NCI-H2171 treated with DMSO at 0.1 percent for 48 hours (cell line): Measurements from ENCODE around the gene GJB6.
A peak's percentile ranks its signal among the peaks of the same experiment; 100 is the strongest.

ENCODE experiments used
- DNase-seq: peaks from one replicate; lab custom pipeline; 2025; lab: John Stamatoyannopoulos, UW

The GJB6 gene

DNA sequence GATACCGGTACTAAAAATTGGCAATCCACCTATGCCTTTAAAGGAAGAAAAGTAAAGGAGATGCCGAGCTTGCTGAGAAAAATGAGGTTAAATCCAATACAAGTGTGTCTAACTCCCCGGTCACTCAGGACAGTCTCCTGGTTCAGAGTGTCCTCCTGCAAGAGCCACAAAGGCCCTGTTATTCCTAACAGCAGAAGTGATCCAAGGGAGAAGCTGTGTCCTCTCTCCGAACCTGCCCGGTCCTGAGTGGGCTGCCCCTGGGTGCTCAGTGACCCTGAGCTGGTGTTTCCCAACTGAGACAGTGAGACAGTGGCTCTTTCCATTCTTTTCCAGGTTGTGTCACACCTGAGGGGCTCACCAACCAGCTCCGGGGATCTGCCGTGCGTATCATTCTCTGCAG, 4.8 kb downstream of the GJB6 start:
- DNase-seq = no peak

DNA sequence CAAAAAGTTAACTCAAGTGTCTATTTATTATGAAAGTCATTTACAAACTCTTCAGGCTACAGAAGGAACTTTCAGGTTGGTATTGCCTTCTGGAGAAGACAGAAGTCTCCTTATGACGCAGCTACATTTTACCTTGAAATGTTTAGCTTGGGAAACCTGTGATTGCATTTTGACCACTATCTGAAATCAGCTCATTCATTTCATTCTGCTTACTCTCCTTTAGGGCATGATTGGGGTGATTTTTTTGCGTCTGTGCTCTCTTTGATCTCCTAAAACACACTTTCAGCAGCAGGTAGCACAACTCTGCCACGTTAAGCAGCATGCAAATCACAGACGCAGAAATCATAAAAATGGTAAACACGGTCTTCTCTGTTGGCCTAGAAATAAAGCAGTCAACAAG, 9.6 kb downstream of the GJB6 start:
- DNase-seq = no peak

DNA sequence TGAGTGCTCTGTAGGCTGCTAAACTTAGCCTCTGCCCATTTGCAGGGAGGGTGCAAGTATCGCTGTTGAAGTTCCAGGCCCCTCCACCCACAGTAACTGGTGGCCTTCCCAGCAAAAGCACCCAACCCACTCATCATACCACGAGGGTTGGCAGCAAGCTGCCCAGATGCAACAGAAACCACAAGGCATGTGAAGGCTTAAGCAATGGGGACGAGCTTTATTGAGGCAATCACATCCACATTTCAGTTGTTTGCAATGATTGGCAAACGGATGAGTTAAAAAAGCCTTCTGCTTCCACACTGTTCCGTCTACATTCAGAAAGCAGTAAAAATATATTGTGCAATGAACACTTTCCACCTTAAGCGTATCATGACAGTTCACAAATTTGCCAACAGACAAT, 10.3 kb downstream of the GJB6 start:
- no peak for DNase-seq

DNA sequence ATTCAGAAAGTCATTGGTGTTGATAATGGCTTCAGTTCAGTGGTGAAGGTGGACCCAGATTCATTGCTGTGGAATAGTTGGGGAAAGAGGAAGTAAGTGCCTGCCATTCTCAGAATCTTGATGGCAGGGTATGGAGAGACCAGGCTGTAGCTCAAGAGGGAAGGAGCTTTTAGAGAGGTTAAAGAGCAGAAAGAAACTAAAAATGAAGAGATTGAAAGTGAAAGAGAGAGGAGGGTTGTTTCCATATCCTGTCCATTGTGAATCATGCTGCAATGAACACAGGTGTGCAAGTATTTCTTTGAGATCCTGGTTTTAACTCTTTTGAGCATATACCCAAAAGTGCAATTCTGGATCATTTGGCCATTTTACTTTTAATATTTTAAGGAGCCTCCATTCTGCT, 12.5 kb downstream of the GJB6 start:
- DNase-seq = no peak

DNA sequence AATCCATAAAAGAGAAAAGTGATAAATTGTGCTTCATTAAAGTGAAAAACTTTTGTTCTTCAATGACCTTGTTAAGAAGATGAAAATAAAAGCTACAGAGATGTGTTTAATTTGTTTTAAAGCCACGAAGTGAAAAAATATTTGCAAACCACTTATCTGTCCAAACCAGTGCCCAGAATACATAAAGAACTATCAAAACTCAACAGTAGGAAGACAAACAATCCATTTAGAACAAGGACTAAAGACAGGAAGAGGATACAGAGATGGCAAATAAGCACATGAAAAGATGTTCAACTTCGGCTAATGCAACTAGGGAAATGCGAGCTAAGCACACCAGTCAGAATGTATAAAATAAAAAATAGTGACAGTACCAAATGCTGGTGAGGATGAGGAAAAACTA, 15.0 kb downstream of the GJB6 start:
- DNase-seq = no peak

DNA sequence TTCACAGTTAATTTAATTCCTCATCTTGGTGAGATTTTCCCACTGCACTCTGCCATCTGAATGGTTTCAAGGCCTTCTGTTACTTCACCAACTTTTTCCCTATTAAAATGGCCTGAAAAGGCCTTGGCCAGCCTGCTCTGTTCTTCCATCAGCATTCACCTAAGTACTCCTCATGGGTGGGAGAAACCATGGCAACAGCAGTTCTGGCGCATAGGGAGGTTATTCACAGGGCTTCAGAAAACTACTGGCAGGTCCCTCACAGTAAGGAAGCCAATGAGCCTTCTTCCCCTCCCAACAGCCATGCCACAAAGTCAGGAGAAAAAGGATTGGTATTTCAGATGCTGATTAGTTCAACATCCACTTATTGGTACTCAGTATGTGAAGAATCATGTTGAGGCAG, 22.2 kb downstream of the GJB6 start:
- no peak for DNase-seq

DNA sequence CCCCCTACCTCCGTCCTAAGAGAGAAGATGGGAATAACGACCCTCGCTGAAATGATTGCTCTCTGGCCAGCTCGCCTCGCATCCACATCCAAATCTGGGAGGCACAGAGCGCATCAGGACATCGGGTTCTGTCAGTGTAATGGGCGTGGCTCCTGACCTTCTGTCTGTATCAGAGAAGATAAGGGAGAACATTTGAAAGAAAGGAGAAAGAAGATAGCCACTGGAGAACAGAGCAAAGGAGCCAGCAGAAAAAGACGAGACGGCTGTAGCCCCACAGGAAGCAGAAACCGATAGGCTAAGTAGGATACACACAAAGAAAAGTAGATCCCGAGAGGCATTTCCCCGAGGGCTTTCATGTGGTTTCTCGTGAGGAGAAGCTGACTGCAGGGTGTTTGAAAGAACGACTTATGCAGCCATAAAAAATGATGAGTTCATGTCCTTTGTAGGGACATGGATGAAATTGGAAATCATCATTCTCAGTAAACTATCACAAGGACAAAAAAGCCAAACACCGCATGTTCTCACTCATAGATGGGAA, 25.4 kb downstream of the GJB6 start:
- no peak for DNase-seq

DNA sequence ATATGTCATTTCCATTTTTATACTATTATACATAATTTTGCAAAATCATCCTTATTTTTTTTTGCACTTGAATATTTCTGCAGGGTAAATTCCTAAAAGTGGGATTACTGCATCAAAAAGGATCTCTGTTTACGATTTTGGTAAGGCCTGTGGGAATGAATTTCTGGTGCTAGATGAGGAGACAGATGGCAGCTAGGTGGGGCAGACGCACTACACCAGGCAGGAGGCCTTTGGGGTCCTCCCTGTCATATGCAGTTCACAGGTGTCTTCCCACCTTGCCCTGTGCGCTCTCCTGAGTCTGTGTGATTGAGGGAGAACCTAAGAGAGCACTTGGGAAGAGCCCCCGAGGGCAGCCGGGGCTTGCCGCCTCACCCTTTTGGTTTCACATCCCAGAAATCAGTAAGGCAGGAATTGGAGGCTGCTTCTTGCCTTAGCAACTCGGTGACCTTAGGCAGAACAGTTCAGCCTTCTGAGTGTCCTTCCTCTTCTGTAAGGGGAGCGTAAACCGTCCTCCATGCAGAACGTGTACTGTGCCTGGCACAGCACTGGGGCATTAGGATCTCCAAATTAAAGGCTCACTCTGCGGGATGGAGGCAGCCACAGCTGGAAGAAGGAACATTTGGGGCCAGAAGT, 25.9 kb downstream of the GJB6 start:
- peak; percentile 2 for DNase-seq

DNA sequence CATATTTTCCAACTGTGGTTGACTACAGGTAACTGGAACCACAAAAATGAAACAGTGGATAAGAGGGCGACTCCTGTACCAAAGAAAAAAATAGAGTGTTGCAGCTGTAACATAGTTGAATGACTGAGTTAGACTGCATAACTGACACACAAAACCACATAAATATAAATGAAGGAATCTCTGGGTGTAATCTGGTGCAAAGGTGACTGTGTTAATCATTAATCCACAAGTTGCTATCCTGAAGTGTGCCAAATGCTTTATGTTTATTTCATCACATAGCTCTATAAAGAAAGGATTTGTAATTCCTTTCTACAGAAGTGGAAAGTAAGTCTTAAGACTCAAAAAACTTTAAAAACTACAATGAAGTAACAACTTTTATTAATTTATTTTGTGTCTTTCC, 33.3 kb downstream of the GJB6 start:
- DNase-seq = no peak

DNA sequence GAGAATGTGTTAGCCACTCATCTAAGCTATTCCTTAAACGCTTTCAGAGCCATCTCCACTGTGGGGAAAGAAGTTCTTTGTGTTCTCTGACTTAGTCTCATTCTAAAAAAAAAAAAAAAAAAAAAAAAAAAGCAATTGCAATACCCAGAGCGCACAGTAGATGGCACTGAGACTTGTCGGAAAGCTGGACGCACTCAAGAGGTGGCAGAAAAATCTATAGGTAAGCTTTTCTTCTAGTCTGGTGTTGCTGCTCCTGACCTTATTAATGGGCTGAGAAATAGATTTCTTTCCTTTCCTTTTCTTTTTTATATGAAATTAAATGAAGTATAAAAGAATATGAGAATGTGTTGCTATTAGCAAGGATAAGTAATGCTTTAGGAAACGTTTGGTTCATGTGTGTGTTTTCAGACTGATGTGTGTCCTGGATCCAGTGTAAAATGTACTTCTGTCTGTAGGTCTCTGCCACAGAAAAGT, 34.7 kb downstream of the GJB6 start:
- peak; percentile 25 for DNase-seq

DNA sequence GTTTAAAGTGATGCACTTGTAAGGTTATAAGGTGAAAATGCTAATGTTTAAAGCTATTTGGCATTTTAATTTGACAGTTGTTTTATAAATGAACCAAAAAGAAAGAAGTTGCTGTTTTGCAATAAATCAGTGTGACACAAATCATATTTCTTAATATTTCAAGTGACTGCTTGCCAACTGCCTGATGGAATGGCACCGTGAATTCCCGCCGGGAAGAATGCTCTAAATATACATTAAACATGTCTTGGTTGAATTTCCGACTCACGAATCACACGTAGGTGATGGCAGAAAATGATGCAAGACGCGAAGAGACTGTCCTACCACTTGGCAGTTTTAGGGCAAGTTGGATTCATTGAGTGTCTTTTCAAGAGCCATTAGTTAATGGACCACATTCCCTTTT, 36.3 kb downstream of the GJB6 start:
- DNase-seq = no peak

DNA sequence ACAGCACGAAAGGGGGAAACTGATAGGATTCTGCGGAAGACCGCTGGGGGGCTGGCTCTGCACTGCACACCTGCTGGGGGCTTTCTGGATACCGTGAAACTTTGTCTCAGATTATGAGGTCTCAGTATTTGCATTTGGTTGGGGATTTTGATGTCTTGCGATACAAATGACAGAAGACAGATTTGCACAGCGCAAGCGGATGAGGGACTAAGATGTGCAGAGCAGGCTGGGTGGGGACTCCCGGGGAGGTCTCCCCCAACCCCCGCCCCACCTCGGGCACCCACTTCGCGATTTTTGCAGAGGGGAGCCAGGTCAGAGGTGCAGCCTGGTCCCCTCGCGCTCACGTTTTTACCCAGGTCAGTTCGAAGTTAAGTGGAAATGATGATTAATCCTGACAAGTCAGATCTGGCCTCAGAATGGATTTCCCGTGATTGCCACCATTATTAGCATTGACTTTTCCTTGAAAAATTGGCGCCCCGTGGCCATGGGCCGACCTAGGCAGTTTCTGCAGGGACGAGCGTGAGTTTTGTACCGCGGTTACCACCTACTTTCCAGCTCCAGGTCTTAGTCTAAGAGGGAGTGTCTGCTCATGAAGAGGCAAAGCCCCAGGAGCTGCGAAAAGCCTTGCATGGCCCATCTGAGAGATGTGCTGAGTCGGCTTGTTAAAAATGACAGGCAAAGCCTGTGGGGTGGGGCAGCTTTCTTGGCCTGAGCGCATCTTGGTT, 38.0 kb downstream of the GJB6 start:
- DNase-seq = no peak

DNA sequence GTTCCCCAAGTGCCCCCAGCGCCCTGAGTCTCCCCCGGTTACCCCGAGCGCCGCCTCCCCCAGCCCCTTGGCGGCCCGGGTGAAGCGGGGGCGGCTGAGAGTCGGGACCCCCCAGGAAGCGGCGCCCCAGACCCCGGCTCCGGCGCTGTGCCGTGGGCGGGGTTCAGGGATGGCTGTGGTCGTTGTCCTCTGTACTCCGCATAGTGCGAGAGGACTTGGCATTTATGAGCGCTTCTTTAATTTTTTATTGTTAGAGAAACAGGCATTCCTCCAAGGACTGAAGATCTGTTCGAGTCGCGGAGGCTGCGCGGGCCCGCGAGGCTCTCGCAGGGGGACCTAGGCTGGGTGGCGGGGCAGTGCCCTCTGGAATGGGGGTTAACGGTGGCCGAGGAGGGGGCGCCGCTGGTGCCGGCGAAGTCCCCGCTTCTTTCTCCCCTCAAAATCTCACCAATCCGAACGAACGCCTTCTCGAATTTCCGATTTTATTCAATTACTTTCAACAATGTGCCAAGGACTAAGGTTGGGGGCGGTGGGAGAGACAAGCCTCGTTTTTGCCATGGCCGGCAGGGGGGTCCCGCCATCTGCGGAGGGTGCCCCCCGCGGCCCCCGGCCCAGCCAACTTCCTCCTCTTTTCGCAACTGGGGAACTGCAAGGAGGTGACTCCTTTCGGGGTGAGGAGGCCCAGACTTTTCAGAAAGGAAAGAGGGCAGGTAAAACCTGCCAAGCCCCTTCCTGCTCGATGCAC, 38.8 kb downstream of the GJB6 start:
- no peak for DNase-seq

DNA sequence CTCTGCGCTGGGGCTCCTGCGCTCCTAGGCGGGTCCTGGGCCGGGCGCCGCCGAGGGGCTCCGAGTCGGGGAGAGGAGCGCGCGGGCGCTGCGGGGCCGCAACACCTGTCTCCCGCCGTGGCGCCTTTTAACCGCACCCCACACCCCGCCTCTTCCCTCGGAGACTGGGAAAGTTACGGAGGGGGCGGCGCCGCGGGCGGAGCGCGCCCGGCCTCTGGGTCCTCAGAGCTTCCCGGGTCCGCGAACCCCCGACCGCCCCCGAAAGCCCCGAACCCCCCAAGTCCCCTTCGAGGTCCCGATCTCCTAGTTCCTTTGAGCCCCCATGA, 39.3 kb downstream of the GJB6 start, which contains the start of gene GJB2:
Gene GJB2 (minus strand): TSS at position 103 of the 326 bp plus-strand sequence. CDS start 3,357 bp downstream, outside the sequence.
- DNase-seq = no peak

DNA sequence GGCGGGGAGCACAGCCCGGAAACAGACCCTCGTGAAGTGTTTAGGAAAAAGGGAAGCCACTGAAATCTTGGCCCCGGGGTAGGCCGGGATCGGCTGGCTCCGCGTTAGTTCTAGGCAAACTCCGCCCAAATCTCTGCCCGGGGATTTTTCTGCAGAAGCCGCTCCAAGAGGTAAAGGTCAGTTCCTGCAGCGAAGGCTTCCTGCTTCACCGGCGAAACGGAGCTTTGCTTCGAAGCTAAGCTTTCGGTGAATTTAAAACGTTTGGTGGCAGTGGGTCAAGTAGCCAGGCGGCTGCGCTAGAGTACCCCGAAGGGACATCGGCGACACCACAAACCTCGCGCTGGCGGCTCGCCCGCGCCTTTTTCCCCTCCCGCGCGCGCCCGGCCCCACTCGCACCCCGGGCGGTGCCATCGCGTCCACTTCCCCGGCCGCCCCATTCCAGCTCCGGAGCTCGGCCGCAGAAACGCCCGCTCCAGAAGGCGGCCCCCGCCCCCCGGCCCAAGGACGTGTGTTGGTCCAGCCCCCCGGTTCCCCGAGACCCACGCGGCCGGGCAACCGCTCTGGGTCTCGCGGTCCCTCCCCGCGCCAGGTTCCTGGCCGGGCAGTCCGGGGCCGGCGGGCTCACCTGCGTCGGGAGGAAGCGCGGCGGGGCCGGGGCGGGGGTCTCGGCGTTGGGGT, 39.8 kb downstream of the GJB6 start:
- DNase-seq = no peak

DNA sequence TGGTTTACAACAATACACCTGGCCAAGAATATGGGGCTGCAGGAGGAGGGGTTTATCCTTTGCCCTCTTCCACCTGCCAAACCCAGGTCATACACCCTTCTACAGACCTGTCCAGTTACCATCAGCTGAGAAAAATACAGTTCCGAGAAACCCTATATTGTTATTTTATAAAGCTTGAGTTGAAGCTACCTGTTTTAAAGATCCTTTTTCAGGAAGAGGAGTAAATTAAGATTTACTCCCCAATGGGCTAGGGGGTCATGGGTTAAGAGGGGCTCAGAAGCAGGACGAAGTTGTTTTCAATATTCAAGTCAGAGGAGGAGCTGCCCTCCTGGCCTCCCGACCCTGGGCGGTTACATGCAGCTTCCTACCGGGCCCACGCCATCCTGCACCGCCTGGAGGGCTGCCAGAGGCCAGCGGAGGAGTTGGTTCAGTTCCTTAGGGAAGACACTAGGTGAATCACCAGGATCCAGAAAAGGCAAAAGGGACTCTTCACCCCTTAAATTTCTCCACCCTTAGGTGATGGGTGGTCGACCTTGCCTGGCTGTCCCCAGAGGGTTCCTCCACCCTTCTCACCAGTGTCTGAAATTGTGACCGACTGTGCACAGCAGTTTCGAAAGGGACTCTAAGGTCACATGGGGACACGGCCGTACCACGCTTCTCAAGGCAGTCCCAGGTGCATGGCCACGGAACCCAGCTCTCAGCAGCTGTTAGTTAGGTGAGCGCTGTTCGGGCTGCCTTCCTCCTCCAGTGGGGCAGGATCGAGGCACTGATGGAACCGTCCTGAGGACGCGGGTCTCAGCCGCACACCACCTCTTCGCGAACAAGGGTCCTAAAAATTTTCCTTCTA, 40.6 kb downstream of the GJB6 start:
- no peak for DNase-seq

DNA sequence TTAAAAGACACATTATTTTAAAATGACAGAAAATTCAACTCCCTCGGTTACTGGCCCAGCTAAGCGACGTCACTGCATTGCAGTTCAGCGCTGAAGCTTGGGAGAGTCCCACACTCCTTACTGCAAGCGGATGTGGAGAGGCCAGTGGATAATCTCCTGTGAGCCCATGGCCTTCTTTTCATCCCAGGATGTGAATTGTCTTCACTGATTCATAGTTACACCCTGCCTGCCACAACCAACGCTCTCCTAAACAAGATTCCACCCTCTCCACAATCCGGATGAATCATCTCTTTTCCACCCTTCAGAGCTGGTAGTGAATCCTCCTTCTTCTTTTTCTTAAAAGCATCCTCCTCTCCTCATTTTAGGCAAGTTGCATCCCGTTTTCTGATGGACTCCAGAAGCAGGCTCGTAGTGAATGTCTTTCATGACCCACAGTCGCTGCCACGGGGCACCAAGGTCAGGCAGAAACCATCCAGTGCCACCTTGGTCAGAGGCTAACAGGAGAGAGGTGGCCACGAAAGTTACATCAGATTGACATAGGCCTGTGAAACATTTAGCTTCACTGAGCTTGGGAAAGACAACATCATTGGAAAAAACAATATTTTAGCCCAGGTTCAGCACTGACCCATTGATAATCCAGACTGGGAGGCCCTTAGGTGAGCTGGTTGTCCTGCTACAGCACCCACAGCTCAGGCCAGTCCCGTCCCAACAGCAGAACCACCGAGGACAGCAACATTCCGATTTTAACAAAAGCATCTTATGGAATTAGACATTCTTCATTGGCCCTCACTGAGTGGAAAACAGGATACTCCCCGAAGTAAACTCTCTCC, 41.4 kb downstream of the GJB6 start:
- no peak for DNase-seq

DNA sequence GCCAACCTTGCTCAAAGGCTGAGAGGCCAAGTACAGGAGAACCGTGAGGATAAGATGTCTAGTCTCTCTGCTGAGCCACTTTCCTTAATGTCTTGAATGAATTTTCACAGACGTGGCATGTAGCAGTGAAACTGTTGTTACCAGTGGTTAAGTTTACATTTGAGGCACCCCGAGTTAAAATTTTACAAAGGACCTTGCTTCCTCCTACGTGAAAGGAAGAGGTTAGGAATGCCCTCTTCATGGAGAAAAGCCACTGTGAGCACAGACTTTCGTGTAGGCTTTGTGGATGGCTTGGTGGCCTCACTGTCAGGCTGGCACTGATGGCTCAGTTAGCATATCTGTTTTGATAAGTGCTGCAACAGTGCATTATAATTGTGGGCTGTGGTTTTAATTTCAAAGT, 42.0 kb downstream of the GJB6 start:
- DNase-seq = no peak

DNA sequence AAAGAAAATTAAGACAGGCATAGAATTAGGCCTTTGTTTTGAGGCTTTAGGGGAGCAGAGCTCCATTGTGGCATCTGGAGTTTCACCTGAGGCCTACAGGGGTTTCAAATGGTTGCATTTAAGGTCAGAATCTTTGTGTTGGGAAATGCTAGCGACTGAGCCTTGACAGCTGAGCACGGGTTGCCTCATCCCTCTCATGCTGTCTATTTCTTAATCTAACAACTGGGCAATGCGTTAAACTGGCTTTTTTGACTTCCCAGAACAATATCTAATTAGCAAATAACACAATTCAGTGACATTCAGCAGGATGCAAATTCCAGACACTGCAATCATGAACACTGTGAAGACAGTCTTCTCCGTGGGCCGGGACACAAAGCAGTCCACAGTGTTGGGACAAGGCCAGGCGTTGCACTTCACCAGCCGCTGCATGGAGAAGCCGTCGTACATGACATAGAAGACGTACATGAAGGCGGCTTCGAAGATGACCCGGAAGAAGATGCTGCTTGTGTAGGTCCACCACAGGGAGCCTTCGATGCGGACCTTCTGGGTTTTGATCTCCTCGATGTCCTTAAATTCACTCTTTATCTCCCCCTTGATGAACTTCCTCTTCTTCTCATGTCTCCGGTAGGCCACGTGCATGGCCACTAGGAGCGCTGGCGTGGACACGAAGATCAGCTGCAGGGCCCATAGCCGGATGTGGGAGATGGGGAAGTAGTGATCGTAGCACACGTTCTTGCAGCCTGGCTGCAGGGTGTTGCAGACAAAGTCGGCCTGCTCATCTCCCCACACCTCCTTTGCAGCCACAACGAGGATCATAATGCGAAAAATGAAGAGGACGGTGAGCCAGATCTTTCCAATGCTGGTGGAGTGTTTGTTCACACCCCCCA, 43.2 kb downstream of the GJB6 start:
- DNase-seq = no peak
